22Rv1 (cell line): ENCODE measurements around the gene CDAN1.

Experiments used
- H3K27ac ChIP-seq: fragments of 450-650 bp; 2 replicates; pipeline ENCODE4 v1.5.1; 2017
- ZFX ChIP-seq: fragments of 450-650 bp; IDR thresholded peaks from 2 replicates; pipeline ENCODE4 v1.6.1; 2017; ENCODE audit warnings: antibody characterized with exemption, borderline replicate concordance
- TF ChIP-seq, protein P1 (sequence below): fragments of 450-650 bp; IDR thresholded peaks from 2 replicates; pipeline ENCODE4 v1.5.1; 2017; ENCODE audit warnings: mild to moderate bottlenecking

Gene CDAN1

DNA sequence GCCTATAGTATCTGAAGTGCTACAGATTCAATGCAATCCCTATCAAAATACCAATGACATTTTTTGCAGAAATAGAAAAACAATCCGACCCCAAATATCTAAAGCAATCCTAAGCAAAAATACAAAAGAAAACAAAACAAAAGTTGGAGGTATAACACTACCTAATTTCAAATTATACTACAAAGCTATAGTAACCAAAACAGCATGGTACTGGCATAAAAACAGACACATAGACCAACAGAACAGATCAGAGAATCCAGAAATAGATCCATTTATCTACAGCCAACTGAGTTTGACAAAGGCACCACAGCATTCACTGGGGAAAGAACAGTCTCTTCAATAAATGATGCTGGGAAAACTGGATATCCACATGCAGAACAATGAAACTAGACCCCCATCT, 23.8 kb upstream of the CDAN1 start:
- no peak for TF ChIP-seq ZFX
- TF ChIP-seq, protein P1, sequence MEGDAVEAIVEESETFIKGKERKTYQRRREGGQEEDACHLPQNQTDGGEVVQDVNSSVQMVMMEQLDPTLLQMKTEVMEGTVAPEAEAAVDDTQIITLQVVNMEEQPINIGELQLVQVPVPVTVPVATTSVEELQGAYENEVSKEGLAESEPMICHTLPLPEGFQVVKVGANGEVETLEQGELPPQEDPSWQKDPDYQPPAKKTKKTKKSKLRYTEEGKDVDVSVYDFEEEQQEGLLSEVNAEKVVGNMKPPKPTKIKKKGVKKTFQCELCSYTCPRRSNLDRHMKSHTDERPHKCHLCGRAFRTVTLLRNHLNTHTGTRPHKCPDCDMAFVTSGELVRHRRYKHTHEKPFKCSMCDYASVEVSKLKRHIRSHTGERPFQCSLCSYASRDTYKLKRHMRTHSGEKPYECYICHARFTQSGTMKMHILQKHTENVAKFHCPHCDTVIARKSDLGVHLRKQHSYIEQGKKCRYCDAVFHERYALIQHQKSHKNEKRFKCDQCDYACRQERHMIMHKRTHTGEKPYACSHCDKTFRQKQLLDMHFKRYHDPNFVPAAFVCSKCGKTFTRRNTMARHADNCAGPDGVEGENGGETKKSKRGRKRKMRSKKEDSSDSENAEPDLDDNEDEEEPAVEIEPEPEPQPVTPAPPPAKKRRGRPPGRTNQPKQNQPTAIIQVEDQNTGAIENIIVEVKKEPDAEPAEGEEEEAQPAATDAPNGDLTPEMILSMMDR: no peak
- H3K27ac ChIP-seq: no peak overlapping the region

DNA sequence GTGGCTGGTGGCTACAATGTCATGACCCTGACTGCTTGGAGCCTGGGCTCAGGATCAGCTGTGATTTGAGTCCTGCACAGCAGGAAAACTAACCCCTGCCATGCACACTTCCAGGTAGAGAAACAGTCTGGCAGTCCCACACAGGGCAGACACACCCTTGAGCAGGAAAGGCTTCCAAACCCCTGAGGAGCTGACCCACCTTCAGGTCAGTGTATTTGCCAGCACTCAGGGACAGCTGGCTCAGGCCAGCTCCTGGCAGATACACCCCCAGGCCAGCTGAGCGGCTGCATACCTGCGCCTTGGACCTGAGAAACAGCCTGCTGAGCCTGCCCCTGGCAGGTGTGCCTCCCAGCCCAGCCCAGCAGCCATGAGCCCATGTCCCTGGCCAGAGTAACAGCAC, 22.2 kb upstream of the CDAN1 start:
- no peak overlapping the region for H3K27ac ChIP-seq
- TF ChIP-seq ZFX: no peak
- TF ChIP-seq, protein P1: no peak

DNA sequence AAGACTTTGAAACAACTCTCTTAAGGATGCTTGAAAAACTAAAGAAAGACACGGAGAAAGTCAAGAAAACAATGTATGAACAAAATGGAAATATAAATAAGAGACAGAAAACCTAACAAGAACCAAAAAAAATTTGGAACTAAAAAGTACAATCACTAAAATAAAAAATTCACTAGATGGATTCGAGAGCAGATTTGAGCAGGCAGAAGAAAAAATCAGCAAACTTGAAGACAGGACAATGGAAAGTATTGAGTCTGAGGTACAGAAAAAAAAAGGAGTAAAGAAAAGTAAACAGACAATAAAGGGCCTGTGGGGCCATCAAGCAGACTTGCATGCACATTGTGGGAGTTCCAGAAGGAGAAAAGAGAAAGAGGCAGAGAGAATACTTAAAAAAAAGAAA, 13.4 kb upstream of the CDAN1 start:
- no peak for TF ChIP-seq ZFX
- TF ChIP-seq, protein P1: no peak
- H3K27ac ChIP-seq: no peak overlapping the region

DNA sequence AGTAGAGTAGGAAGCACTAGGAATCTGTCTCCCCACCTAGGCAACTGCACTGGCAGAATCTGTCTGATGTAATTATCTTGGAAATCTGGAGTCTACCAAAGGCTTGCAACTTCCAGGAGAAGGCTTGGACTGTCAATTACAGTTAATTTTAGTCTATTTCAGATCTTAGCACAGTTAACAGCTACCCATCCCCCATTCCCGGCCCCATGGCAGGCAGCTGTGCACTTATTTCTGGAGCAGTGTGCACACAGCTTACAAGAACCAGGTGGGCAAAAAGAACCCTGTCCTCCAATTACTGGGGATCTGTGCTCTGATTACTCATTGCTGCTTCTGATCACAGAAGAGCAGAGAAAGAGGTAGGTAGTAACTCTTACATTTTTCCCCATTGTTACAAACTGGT, 12.3 kb upstream of the CDAN1 start:
- no peak for TF ChIP-seq ZFX
- TF ChIP-seq, protein P1: no peak
- H3K27ac ChIP-seq: no peak overlapping the region

DNA sequence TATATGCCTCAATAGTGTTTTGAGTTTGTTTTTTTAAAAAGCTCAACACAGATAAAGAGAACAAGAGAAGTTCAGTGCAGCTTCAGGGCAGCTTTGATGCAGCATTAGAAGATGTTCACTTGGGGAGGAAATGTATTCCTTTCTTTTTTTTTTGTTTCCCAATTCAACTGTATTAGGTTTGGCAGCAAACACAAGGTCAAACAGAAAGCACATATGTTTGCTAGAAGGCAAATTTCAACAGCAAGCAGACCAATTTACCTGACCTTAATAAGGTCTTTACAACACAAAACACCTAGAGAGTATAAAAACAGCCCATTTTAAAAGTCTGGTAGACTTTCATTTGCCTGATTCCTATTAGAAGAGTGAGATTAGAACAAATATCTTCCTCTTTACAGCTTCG, 7.3 kb upstream of the CDAN1 start:
- TF ChIP-seq, protein P1: no peak
- TF ChIP-seq ZFX: no peak
- no peak overlapping the region for H3K27ac ChIP-seq

DNA sequence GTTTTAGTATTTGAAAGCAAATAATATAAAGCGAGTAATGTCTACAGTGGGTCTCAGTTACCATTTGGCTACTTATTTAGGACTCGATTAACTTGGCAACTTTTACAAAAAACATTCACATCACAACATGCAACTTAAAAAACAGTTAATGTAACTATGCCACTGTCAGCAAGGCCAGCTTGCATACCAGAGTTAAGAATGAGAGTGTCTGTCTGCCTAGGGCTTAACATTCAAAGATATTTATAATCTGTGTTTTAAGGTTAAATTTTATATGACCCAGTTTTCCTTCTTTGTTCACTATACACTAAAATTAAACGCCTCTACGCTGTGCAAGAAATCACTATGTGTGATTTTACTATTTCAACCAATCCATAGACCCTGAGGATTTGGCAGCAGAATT, 5.2 kb upstream of the CDAN1 start:
- no peak for TF ChIP-seq ZFX
- TF ChIP-seq, protein P1: no peak
- H3K27ac ChIP-seq: no peak overlapping the region

DNA sequence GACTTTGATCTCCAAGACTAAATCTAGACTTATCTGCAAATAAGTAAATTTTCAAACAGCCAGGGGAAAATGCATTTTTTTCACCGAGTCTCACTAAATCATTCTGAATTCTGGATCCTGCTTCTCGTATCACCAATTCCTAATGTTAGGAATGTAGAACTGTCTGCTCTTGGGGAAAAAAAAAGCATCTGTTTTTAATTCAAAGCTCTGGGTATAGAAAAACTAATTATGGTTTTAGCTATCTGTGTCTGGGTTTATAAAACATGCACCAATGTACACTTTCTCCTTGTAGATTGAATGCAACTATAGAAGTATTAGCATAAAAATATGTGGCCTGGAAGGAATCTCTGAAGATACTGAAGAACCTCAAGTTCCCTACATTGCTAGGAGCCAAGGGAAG, 4.8 kb upstream of the CDAN1 start:
- TF ChIP-seq, protein P1: no peak
- TF ChIP-seq ZFX: no peak
- H3K27ac ChIP-seq: no peak overlapping the region
